HepG2 (cell line): ENCODE results near the gene GSTT2. TPM values are rescaled to one million over a fixed set of nuclear protein-coding genes. Genes with fewer than 3 reads are reported as not detected.
A peak's percentile ranks its signal among the peaks of the same experiment; 100 is the strongest.

Experiments
- ASH2L ChIP-seq: fragments of 300-600, 200-600 bp; sonication (generic); IDR thresholded peaks from 2 replicates; pipeline ENCODE4 v1.7.0; 2017; ENCODE audit warnings: low read depth, mild to moderate bottlenecking, moderate library complexity, mixed read lengths, low read length; ENCODE audit not compliant: insufficient read length
- CSRNP1 ChIP-seq: sonication (generic); formaldehyde crosslinking; IDR thresholded peaks from 2 replicates; pipeline ENCODE4 v1.8.1; 2023; ENCODE audit warnings: mild to moderate bottlenecking, missing genetic modification reagents
- MAZ ChIP-seq, 2 experiments: sonication (generic) in 1 of 2; formaldehyde crosslinking in 1 of 2; IDR thresholded peaks; 2 replicates each; pipeline versions ENCODE4 v1.5.0 to v1.6.1; 2012 to 2020; ENCODE audit warnings: low read depth in 2 of 2, mild to moderate bottlenecking in 2 of 2, borderline replicate concordance in 1 of 2, improper control_type of control experiment in 1 of 2, low read length in 1 of 2, missing genetic modification reagents in 1 of 2, moderate library complexity in 1 of 2
- POLR2G ChIP-seq: fragments of 200-400 bp; formaldehyde crosslinking; IDR thresholded peaks from 2 replicates; pipeline ENCODE4 v1.6.1; 2018; ENCODE audit warnings: mild to moderate bottlenecking, low read depth, low read length, moderate library complexity
- REPIN1 ChIP-seq: sonication (generic); formaldehyde crosslinking; IDR thresholded peaks from 2 replicates; pipeline ENCODE4 v1.8.0; 2022; ENCODE audit warnings: missing genetic modification reagents, low read depth, mild to moderate bottlenecking, borderline replicate concordance
- YEATS2 ChIP-seq: sonication (generic); formaldehyde crosslinking; IDR thresholded peaks from 2 replicates; pipeline ENCODE4 v1.4.0; 2020; ENCODE audit warnings: missing genetic modification reagents, borderline replicate concordance
- ZNF264 ChIP-seq: sonication (generic); formaldehyde crosslinking; IDR thresholded peaks from 2 replicates; pipeline ENCODE4 v1.4.0; 2020; ENCODE audit warnings: missing genetic modification reagents
- ZNF761 ChIP-seq: sonication (generic); formaldehyde crosslinking; conservative IDR thresholded peaks from 2 replicates; pipeline ENCODE4 v1.4.0; 2020; ENCODE audit warnings: mild to moderate bottlenecking, missing genetic modification reagents
- polyA plus RNA-seq, 8 experiments: library from polyadenylated mRNA; depleted of rRNA in 3 of 8; stranded (reverse) in 7 of 8; unstranded in 1 of 8; fragments of >200 nt; fragmentation: Illumina TruSeq in 4 of 8; extraction: Trizol in 4 of 8; gene quantifications; 2 replicates each; pipeline versions ENCODE4 v1.2.1 to v1.2.3, GENCODE V29; 2011 to 2016; ENCODE audit warnings: low read depth in 4 of 8, missing spikeins in 1 of 8, mixed read lengths in 1 of 8; ENCODE audit not compliant: insufficient read depth in 1 of 8
- total RNA-seq, 5 experiments: library from RNA; depleted of rRNA; stranded (reverse); fragments of >200 nt; fragmentation: Illumina TruSeq; extraction: Trizol; gene quantifications; 2 replicates each; pipeline ENCODE4 v1.2.3, GENCODE V29; 2016; ENCODE audit warnings: low read depth in 1 of 5
- TF ChIP-seq, protein P1 (sequence below): sonication (generic); formaldehyde crosslinking; IDR thresholded peaks from 2 replicates; pipeline ENCODE4 v1.8.1; 2022; ENCODE audit warnings: mild to moderate bottlenecking, missing genetic modification reagents
- TF ChIP-seq, protein P2 (sequence below): sonication (generic); formaldehyde crosslinking; IDR thresholded peaks from 2 replicates; pipeline ENCODE4 v1.5.0; 2020; ENCODE audit warnings: missing genetic modification reagents
- TF ChIP-seq, protein P3 (sequence below): sonication (generic); formaldehyde crosslinking; IDR thresholded peaks from 2 replicates; pipeline ENCODE4 v1.4.0; 2020; ENCODE audit warnings: mild to moderate bottlenecking, missing genetic modification reagents
- TF ChIP-seq, protein P4 (sequence below): sonication (generic); formaldehyde crosslinking; conservative IDR thresholded peaks from 2 replicates; pipeline ENCODE4 v1.4.0; 2020; ENCODE audit warnings: missing genetic modification reagents
- TF ChIP-seq, protein P5 (sequence below): sonication (generic); formaldehyde crosslinking; IDR thresholded peaks from 2 replicates; pipeline ENCODE4 v1.5.0; 2020; ENCODE audit warnings: mild to moderate bottlenecking, missing genetic modification reagents, borderline replicate concordance

GSTT2 gene
- total and polyA plus RNA-seq, 2 of the 13 experiments (the other 11 are each of a cell fraction or from before 2014, with no cell fraction given): not detected

GRCh38 chr22:24009227-24010017 lies 29.5 kb downstream of the GSTT2 start (continued):
- TF ChIP-seq, protein P1, sequence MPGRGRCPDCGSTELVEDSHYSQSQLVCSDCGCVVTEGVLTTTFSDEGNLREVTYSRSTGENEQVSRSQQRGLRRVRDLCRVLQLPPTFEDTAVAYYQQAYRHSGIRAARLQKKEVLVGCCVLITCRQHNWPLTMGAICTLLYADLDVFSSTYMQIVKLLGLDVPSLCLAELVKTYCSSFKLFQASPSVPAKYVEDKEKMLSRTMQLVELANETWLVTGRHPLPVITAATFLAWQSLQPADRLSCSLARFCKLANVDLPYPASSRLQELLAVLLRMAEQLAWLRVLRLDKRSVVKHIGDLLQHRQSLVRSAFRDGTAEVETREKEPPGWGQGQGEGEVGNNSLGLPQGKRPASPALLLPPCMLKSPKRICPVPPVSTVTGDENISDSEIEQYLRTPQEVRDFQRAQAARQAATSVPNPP (CRISPR knock-in tag): no peak
- no peak for TF ChIP-seq ZNF761 (CRISPR knock-in tag)
- no peak for TF ChIP-seq REPIN1 (CRISPR knock-in tag)
- TF ChIP-seq, protein P2, sequence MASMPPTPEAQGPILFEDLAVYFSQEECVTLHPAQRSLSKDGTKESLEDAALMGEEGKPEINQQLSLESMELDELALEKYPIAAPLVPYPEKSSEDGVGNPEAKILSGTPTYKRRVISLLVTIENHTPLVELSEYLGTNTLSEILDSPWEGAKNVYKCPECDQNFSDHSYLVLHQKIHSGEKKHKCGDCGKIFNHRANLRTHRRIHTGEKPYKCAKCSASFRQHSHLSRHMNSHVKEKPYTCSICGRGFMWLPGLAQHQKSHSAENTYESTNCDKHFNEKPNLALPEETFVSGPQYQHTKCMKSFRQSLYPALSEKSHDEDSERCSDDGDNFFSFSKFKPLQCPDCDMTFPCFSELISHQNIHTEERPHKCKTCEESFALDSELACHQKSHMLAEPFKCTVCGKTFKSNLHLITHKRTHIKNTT (CRISPR knock-in tag): no peak
- TF ChIP-seq ASH2L: no peak
- peak; percentile 39; the same call in 1 of the 2 replicates for TF ChIP-seq ZNF264
- TF ChIP-seq YEATS2 (CRISPR knock-in tag): no peak
- peak; percentile 70 for TF ChIP-seq POLR2G
- TF ChIP-seq, protein P3, sequence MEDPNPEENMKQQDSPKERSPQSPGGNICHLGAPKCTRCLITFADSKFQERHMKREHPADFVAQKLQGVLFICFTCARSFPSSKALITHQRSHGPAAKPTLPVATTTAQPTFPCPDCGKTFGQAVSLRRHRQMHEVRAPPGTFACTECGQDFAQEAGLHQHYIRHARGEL: no peak
- TF ChIP-seq, protein P4, sequence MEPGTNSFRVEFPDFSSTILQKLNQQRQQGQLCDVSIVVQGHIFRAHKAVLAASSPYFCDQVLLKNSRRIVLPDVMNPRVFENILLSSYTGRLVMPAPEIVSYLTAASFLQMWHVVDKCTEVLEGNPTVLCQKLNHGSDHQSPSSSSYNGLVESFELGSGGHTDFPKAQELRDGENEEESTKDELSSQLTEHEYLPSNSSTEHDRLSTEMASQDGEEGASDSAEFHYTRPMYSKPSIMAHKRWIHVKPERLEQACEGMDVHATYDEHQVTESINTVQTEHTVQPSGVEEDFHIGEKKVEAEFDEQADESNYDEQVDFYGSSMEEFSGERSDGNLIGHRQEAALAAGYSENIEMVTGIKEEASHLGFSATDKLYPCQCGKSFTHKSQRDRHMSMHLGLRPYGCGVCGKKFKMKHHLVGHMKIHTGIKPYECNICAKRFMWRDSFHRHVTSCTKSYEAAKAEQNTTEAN (CRISPR knock-in tag): 0 out of 2 replicates have a peak, but pooled peaks have one; percentile 33
- TF ChIP-seq, protein P5, sequence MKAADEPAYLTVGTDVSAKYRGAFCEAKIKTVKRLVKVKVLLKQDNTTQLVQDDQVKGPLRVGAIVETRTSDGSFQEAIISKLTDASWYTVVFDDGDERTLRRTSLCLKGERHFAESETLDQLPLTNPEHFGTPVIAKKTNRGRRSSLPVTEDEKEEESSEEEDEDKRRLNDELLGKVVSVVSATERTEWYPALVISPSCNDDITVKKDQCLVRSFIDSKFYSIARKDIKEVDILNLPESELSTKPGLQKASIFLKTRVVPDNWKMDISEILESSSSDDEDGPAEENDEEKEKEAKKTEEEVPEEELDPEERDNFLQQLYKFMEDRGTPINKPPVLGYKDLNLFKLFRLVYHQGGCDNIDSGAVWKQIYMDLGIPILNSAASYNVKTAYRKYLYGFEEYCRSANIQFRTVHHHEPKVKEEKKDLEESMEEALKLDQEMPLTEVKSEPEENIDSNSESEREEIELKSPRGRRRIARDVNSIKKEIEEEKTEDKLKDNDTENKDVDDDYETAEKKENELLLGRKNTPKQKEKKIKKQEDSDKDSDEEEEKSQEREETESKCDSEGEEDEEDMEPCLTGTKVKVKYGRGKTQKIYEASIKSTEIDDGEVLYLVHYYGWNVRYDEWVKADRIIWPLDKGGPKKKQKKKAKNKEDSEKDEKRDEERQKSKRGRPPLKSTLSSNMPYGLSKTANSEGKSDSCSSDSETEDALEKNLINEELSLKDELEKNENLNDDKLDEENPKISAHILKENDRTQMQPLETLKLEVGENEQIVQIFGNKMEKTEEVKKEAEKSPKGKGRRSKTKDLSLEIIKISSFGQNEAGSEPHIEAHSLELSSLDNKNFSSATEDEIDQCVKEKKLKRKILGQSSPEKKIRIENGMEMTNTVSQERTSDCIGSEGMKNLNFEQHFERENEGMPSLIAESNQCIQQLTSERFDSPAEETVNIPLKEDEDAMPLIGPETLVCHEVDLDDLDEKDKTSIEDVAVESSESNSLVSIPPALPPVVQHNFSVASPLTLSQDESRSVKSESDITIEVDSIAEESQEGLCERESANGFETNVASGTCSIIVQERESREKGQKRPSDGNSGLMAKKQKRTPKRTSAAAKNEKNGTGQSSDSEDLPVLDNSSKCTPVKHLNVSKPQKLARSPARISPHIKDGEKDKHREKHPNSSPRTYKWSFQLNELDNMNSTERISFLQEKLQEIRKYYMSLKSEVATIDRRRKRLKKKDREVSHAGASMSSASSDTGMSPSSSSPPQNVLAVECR (CRISPR knock-in tag): peak; percentile 34; the same call in 1 of the 2 replicates
- TF ChIP-seq CSRNP1 (CRISPR knock-in tag): no peak
- TF ChIP-seq MAZ (IDR thresholded peaks at IDR 0.05; ENCODE audit: borderline replicate concordance, low read depth, low read length): no peak
- peak; percentile 38 for TF ChIP-seq MAZ (CRISPR knock-in tag; IDR thresholded peaks at IDR 0.05; ENCODE audit: low read depth)
